PC-3 (cell line): ENCODE data around the gene OR51A4. TPM values are rescaled to one million over a fixed set of nuclear protein-coding genes. Genes with fewer than 3 reads are reported as not detected.

Experiments
- ATAC-seq: fragments of 200-7000 bp; cut with Tn5 transposase; 2 replicates; pipeline ENCODE4 v1.9.1; 2020; ENCODE audit warnings: mild to moderate bottlenecking, moderate library complexity
- BruUV-seq: library from RNA; stranded (reverse); fragments of 400-500 nt; replicated peaks from 2 replicates; lab custom pipeline; 2021; lab: Mats Ljungman, UMichigan
- CTCF ChIA-PET: fragments of 300-600 bp; sonication (Branson Sonifier 250); formaldehyde crosslinking; loops from one replicate; lab custom pipeline; 2022; ENCODE audit warnings: antibody characterized with exemption; lab: Charles Lee
- POLR2A ChIA-PET: fragments of 300-600 bp; sonication (Branson Sonifier 250); formaldehyde crosslinking; loops from one replicate; lab custom pipeline; 2022; ENCODE audit warnings: antibody characterized with exemption; ENCODE audit not compliant: unreplicated experiment; lab: Charles Lee
- DNase-seq: peaks from one replicate; pipeline ENCODE4 v3.0.0-alpha.2; 2015
- H2AFZ ChIP-seq: fragments of 300-600 bp; sonication (generic); 2 replicates; pipeline ENCODE4 v1.6.0; 2016; ENCODE audit warnings: antibody characterized with exemption, low read length
- H3F3A ChIP-seq: fragments of 300-600 bp; sonication (generic); one replicate; pipeline ENCODE4 v1.6.0; 2017; ENCODE audit warnings: antibody characterized with exemption, low read length, control low read depth, mild to moderate bottlenecking; ENCODE audit not compliant: unreplicated experiment
- H3K27ac ChIP-seq: fragments of 300-600 bp; sonication (generic); 2 replicates; pipeline ENCODE4 v1.5.1; 2016; ENCODE audit warnings: mild to moderate bottlenecking, low read length
- H3K27me3 ChIP-seq: fragments of 300-600 bp; sonication (generic); 2 replicates; pipeline ENCODE4 v1.6.1; 2016; ENCODE audit warnings: low read length, mixed read lengths
- H3K36me3 ChIP-seq: fragments of 300-600 bp; sonication (generic); 2 replicates; pipeline ENCODE4 v1.6.1; 2016; ENCODE audit warnings: low read depth, mixed run types, low read length, mixed read lengths
- H3K4me1 ChIP-seq: fragments of 300-600 bp; sonication (generic); 2 replicates; pipeline ENCODE4 v1.5.1; 2016; ENCODE audit warnings: low read length; ENCODE audit not compliant: insufficient read depth
- H3K4me2 ChIP-seq: fragments of 300-600 bp; sonication (generic); 2 replicates; pipeline ENCODE4 v1.6.0; 2016; ENCODE audit warnings: low read length
- H3K4me3 ChIP-seq: fragments of 300-600 bp; sonication (generic); 2 replicates; pipeline ENCODE4 v1.5.1; 2016; ENCODE audit warnings: mild to moderate bottlenecking, low read length, mixed read lengths
- H3K79me2 ChIP-seq: fragments of 300-600 bp; sonication (generic); 2 replicates; pipeline ENCODE4 v1.6.1; 2017; ENCODE audit warnings: low read length, mixed read lengths
- H3K9ac ChIP-seq: fragments of 300-600 bp; sonication (generic); 2 replicates; pipeline ENCODE4 v1.6.0; 2016; ENCODE audit warnings: mild to moderate bottlenecking, low read length
- H3K9me2 ChIP-seq: fragments of 300-600 bp; sonication (generic); replicated peaks from 2 replicates; pipeline ENCODE4 v1.6.1; 2016; ENCODE audit warnings: mixed run types, low read length, mixed read lengths
- H3K9me3 ChIP-seq: fragments of 300-600 bp; sonication (generic); 2 replicates; pipeline ENCODE4 v1.6.1; 2016; ENCODE audit warnings: low read length, mixed read lengths
- H4K20me1 ChIP-seq: fragments of 300-600 bp; sonication (generic); 2 replicates; pipeline ENCODE4 v1.6.1; 2016; ENCODE audit warnings: low read length, mixed read lengths
- CTCF ChIP-seq: fragments of 300-600 bp; sonication (generic); conservative IDR thresholded peaks from 2 replicates; pipeline ENCODE4 v1.5.1; 2017; ENCODE audit warnings: antibody characterized with exemption, low read depth, mild to moderate bottlenecking, low read length
- EZH2 ChIP-seq: fragments of 300-600 bp; sonication (generic); IDR thresholded peaks from one replicate; pipeline ENCODE4 v1.6.1; 2017; ENCODE audit warnings: antibody characterized with exemption, mild to moderate bottlenecking, low read length; ENCODE audit not compliant: unreplicated experiment
- EZH2phosphoT487 ChIP-seq: fragments of 300-600 bp; sonication (generic); IDR thresholded peaks from 2 replicates; pipeline ENCODE4 v1.6.1; 2018; ENCODE audit warnings: mild to moderate bottlenecking, antibody characterized with exemption, low read length, borderline replicate concordance
- intact Hi-C: fragments of 100-400 bp; cut with micrococcal nuclease; formaldehyde crosslinking; loops from 2 replicates; pipeline ENCODE4 v1.9.0; 2023
- total RNA-seq: library from RNA; depleted of rRNA; stranded (reverse); fragments of >200 nt; gene quantifications from 2 replicates; pipeline ENCODE4 v1.2.3, GENCODE V29; 2014

The OR51A4 gene
- total RNA-seq, 1 experiment from 2014 or later = not detected

DNA sequence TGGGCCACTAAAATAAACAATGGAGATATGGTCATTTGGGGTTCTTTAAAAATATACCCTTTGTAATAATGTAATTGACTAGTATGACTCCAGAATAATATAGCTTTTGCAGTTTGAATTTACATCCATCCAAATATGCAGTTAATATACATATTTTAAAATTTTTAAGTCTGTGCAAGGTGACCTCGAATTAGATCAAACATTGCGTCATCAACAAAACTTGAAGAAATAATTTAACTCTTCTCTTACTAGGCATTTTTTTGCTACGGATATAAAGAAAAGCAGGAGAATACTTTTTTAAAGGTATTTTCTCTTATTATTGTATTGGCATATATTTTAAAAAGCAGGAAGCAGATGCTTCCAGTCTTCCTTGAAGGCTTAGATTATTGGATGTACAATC, 10.7 kb downstream of the OR51A4 start:
- no peak for TF ChIP-seq EZH2
- TF ChIP-seq CTCF = no peak
- TF ChIP-seq EZH2phosphoT487 = no peak
- CTCF ChIA-PET = no interaction called here
- H3F3A ChIP-seq = no peaks in the 10 kb centered on the region
- no peaks in the 10 kb centered on the region for H3K36me3 ChIP-seq
- H3K4me3 ChIP-seq = no peak overlapping the region
- no peak overlapping the region for H2AFZ ChIP-seq
- no peak overlapping the region for H3K9ac ChIP-seq
- no TSS peak for BruUV-seq
- POLR2A ChIA-PET = no interaction called here
- no peak overlapping the region for H3K4me2 ChIP-seq
- no peaks in the 10 kb centered on the region for H3K4me1 ChIP-seq
- no peaks in the 10 kb centered on the region for H3K79me2 ChIP-seq
- H4K20me1 ChIP-seq = no peaks in the 10 kb centered on the region
- intact Hi-C loops = no loop called here
- H3K27me3 ChIP-seq = no peaks in the 10 kb centered on the region
- no peak for DNase-seq
- ATAC-seq = no peak
- no peaks in the 10 kb centered on the region for H3K9me2 ChIP-seq
- no peaks in the 10 kb centered on the region for H3K9me3 ChIP-seq
- no peak overlapping the region for H3K27ac ChIP-seq

GRCh38 chr11:4932751-4933150, 14.7 kb downstream of the OR51A4 start:
- Histone ChIP-seq H3K4me3 (no peak overlapping the region), H4K20me1 (no peaks in the 10 kb centered on the region), H3K36me3 (no peaks in the 10 kb centered on the region), H3K9me2 (no peaks in the 10 kb centered on the region), H3K79me2 (no peaks in the 10 kb centered on the region), H3K27ac (no peak overlapping the region), H2AFZ (no peak overlapping the region), H3K4me2 (no peak overlapping the region), H3F3A (no peaks in the 10 kb centered on the region), H3K9ac (no peak overlapping the region), H3K27me3 (no peaks in the 10 kb centered on the region), H3K4me1 (no peaks in the 10 kb centered on the region), H3K9me3 (no peaks in the 10 kb centered on the region)
- BruUV-seq = no TSS peak
- intact Hi-C loops = no loop called here
- ATAC-seq = no peak
- no peak for DNase-seq
- ChIA-PET POLR2A (no interaction called here), CTCF (no interaction called here)
- no peak for TF ChIP-seq EZH2
- no peak for TF ChIP-seq EZH2phosphoT487
- no peak for TF ChIP-seq CTCF

GRCh38 chr11:4926608-4927007, 20.8 kb downstream of the OR51A4 start:
- Histone ChIP-seq H3K27ac (no peak overlapping the region), H3F3A (no peaks in the 10 kb centered on the region), H3K36me3 (no peaks in the 10 kb centered on the region), H3K79me2 (no peaks in the 10 kb centered on the region), H3K9me3 (no peaks in the 10 kb centered on the region), H4K20me1 (no peaks in the 10 kb centered on the region), H3K4me1 (no peaks in the 10 kb centered on the region), H3K4me3 (no peak overlapping the region), H3K27me3 (no peaks in the 10 kb centered on the region), H3K9me2 (no peaks in the 10 kb centered on the region), H3K4me2 (no peak overlapping the region), H2AFZ (no peak overlapping the region), H3K9ac (no peak overlapping the region)
- intact Hi-C loops = no loop called here
- CTCF ChIA-PET = no interaction called here
- BruUV-seq = no TSS peak
- TF ChIP-seq CTCF (no peak), EZH2 (no peak), EZH2phosphoT487 (no peak)
- ATAC-seq (no peak), DNase-seq (no peak)
- POLR2A ChIA-PET = no interaction called here
